OCI-LY7 (cell line): Measurements from ENCODE around the gene ARHGEF17. TPM values are rescaled to one million over a fixed set of nuclear protein-coding genes. Genes with fewer than 3 reads are reported as not detected.

Experiments used
- BruUV-seq: library from RNA; stranded (reverse); fragments of 400-500 nt; replicated peaks from 2 replicates; lab custom pipeline; 2021; lab: Mats Ljungman, UMichigan
- CTCF ChIA-PET: fragments of 300-600 bp; sonication (Branson Sonifier 250); formaldehyde crosslinking; loops from one replicate; lab custom pipeline; 2022; ENCODE audit warnings: antibody characterized with exemption; ENCODE audit not compliant: unreplicated experiment; lab: Charles Lee
- POLR2A ChIA-PET: fragments of 300-600 bp; sonication (Branson Sonifier 250); formaldehyde crosslinking; loops from one replicate; lab custom pipeline; 2022; ENCODE audit warnings: antibody characterized with exemption; lab: Charles Lee
- DNase-seq: peaks from one replicate; pipeline ENCODE4 v3.0.0-alpha.2; 2015; ENCODE audit warnings: low spot score
- H2AFZ ChIP-seq: fragments of 200-600 bp; sonication (generic), shearing (Covaris generic); 2 replicates; pipeline ENCODE4 v1.6.1; 2014; ENCODE audit warnings: mild to moderate bottlenecking, antibody characterized with exemption, low read length, moderate library complexity
- H3K27ac ChIP-seq: fragments of 200-600 bp; sonication (generic); 2 replicates; pipeline ENCODE4 v1.5.1; 2014; ENCODE audit warnings: mixed run types, low read depth, mild to moderate bottlenecking, moderate library complexity, low read length, inconsistent platforms; ENCODE audit not compliant: poor library complexity, severe bottlenecking
- H3K36me3 ChIP-seq: fragments of 200-600 bp; sonication (generic); 2 replicates; pipeline ENCODE4 v1.6.1; 2014; ENCODE audit warnings: mild to moderate bottlenecking, antibody characterized with exemption, low read length, moderate library complexity, mixed read lengths; ENCODE audit not compliant: insufficient read depth
- H3K4me1 ChIP-seq: fragments of 200-600 bp; sonication (generic); 2 replicates; pipeline ENCODE4 v1.5.1; 2014; ENCODE audit warnings: mild to moderate bottlenecking, low read length; ENCODE audit not compliant: insufficient read depth, poor library complexity, severe bottlenecking
- H3K4me2 ChIP-seq: fragments of 200-600 bp; sonication (generic); 2 replicates; pipeline ENCODE4 v1.6.1; 2014; ENCODE audit warnings: mild to moderate bottlenecking, low read length
- H3K4me3 ChIP-seq: fragments of 200-600 bp; sonication (generic); 2 replicates; pipeline ENCODE4 v1.5.1; 2014; ENCODE audit warnings: mild to moderate bottlenecking, low read depth, low read length; ENCODE audit not compliant: poor library complexity, severe bottlenecking
- H3K79me2 ChIP-seq: fragments of 200-600 bp; sonication (generic); 2 replicates; pipeline ENCODE4 v1.6.1; 2016; ENCODE audit warnings: low read depth, mild to moderate bottlenecking, low read length, moderate library complexity, mixed read lengths; ENCODE audit not compliant: insufficient read depth
- H3K9me2 ChIP-seq: fragments of 200-600 bp; sonication (generic); 2 replicates; pipeline ENCODE4 v1.6.1; 2016; ENCODE audit warnings: mild to moderate bottlenecking, low read length, mixed read lengths; ENCODE audit not compliant: insufficient read depth
- H3K9me3 ChIP-seq: fragments of 200-600 bp; sonication (generic); 2 replicates; pipeline ENCODE4 v1.6.1; 2014; ENCODE audit warnings: mild to moderate bottlenecking, mixed run types, low read length, mixed read lengths
- H4K20me1 ChIP-seq: fragments of 200-600 bp; sonication (generic); 2 replicates; pipeline ENCODE4 v1.6.1; 2014; ENCODE audit warnings: mild to moderate bottlenecking, antibody characterized with exemption, low read length, moderate library complexity, mixed read lengths; ENCODE audit not compliant: insufficient read depth
- EZH2phosphoT487 ChIP-seq: fragments of 200-600 bp; sonication (generic); IDR thresholded peaks from 2 replicates; pipeline ENCODE4 v1.6.1; 2018; ENCODE audit warnings: low read depth, borderline replicate concordance, mild to moderate bottlenecking, mixed run types, antibody characterized with exemption, low read length, moderate library complexity, mixed read lengths
- intact Hi-C: fragments of 100-400 bp; cut with micrococcal nuclease; formaldehyde crosslinking; loops from one replicate; pipeline ENCODE4 v1.10.0; 2022; ENCODE audit not compliant: unreplicated experiment
- total RNA-seq, 2 experiments: library from RNA; depleted of rRNA in 1 of 2; stranded (reverse); fragments of >200 nt in 1 of 2; shearing (Covaris generic) in 1 of 2; gene quantifications; 2 replicates each; pipeline ENCODE4 v1.2.3, GENCODE V29; 2014 to 2022
- TF ChIP-seq, protein P1 (sequence below): fragments of 200-600 bp; sonication (generic); conservative IDR thresholded peaks from 2 replicates; pipeline ENCODE4 v1.5.1; 2014; ENCODE audit warnings: mild to moderate bottlenecking, antibody characterized with exemption, low read length, moderate library complexity, mixed read lengths

The ARHGEF17 gene
- total RNA-seq, 2 experiments from 2014 or later = 0.19 to 1.4 TPM

DNA sequence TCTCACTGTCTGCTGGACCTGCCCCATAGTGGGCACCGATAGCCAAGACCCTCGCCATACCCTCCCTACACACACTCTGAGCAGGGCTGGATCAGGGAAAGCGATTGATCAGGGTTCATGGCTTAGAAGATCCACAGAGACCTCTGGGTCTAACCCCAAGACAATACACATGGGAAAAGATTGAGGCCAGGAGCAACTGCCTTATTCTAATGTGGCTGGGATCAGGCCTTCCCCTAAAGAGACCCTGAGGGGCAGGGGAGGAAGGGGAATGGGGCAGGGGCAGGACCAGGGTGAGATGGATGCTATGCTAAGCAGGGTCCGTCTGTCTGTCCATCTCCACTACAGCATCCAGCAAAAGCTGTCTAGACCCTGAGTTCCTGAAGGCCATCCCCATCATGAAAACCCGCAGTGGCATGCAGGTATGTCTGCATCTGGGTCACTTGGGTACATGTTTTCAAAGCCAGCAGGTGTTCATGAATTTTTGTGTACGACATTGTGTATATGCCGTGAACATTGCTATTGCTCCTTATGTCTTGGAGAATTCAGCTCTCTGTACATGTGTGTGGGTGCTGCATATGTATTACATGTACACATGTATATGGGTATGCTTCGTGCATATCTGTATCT lies 52.8 kb downstream of the ARHGEF17 start:
- BruUV-seq = no TSS peak
- Histone ChIP-seq H2AFZ (no peak overlapping the region), H3K4me3 (no peak overlapping the region), H3K4me2 (no peak overlapping the region), H3K27ac (no peak overlapping the region), H3K9me2 (no peaks in the 10 kb centered on the region), H3K4me1 (peaks cover 20% of the 10 kb centered on the region), H3K36me3 (no peaks in the 10 kb centered on the region), H4K20me1 (no peaks in the 10 kb centered on the region), H3K9me3 (no peaks in the 10 kb centered on the region), H3K79me2 (no peaks in the 10 kb centered on the region)
- no peak for TF ChIP-seq EZH2phosphoT487
- TF ChIP-seq, protein P1, sequence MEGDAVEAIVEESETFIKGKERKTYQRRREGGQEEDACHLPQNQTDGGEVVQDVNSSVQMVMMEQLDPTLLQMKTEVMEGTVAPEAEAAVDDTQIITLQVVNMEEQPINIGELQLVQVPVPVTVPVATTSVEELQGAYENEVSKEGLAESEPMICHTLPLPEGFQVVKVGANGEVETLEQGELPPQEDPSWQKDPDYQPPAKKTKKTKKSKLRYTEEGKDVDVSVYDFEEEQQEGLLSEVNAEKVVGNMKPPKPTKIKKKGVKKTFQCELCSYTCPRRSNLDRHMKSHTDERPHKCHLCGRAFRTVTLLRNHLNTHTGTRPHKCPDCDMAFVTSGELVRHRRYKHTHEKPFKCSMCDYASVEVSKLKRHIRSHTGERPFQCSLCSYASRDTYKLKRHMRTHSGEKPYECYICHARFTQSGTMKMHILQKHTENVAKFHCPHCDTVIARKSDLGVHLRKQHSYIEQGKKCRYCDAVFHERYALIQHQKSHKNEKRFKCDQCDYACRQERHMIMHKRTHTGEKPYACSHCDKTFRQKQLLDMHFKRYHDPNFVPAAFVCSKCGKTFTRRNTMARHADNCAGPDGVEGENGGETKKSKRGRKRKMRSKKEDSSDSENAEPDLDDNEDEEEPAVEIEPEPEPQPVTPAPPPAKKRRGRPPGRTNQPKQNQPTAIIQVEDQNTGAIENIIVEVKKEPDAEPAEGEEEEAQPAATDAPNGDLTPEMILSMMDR = peak; percentile 52; the same call in 1 of the 2 replicates
- ChIA-PET POLR2A (interaction anchor here (0.6 kb wide), 1 partner anchor 353 kb away, joined by 3 read pairs; no protein-coding TSS in a partner anchor), CTCF (interaction anchor here (0.8 to 1.6 kb wide), 4 partner anchors 9 to 54 kb away, joined by 3 to 11 read pairs (median 6); no protein-coding TSS in a partner anchor)
- intact Hi-C loops = no loop called here
- no peak for DNase-seq

DNA sequence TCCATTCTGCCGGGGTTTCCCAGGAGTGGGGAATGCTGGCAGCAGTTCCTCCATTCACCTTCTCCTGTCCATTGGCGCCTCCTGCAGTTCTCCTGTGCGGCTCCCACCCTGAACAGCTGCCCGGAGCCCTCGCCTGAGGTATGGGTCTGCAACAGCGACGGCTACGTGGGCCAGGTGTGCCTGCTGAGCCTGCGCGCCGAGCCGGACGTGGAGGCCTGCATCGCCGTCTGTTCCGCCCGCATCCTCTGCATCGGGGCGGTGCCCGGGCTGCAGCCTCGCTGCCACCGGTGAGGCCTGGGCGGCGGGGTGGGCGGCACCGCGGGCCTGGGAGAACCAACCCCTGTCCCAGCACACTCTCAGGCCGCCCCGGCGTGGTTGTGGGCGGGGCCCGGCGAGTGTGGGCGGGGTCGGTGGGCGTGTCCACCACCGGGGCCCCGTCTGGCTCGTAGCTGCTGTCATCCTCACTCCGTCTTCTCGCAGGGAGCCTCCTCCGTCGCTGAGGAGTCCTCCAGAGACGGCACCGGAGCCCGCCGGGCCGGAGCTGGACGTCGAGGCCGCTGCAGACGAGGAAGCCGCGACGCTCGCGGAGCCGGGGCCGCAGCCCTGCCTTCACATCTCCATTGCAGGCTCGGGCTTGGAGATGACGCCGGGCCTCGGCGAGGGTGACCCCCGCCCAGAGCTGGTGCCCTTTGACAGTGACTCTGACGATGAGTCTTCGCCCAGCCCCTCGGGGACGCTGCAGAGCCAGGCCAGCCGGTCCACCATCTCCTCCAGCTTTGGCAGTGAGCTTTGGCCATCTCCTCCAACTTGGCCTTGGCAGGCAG lies 54.1 kb downstream of the ARHGEF17 start:
- intact Hi-C loops = no loop called here

More for the DNA sequence above, 54.1 kb downstream of the ARHGEF17 start:
- H3K9me2 ChIP-seq = no peaks in the 10 kb centered on the region
- no peaks in the 10 kb centered on the region for H4K20me1 ChIP-seq
- H3K4me2 ChIP-seq = peak overlapping the region; percentile 13; the same call in 1 of the 2 replicates
- no peak overlapping the region for H3K27ac ChIP-seq
- TF ChIP-seq, protein P1 = no peak
- no peak for TF ChIP-seq EZH2phosphoT487
- no TSS peak for BruUV-seq
- no peak overlapping the region for H2AFZ ChIP-seq
- no peaks in the 10 kb centered on the region for H3K36me3 ChIP-seq
- peaks cover 33% of the 10 kb centered on the region for H3K4me1 ChIP-seq
- CTCF ChIA-PET = no interaction called here
- POLR2A ChIA-PET = no interaction called here
- peak; percentile 27 for DNase-seq
- no peak overlapping the region for H3K4me3 ChIP-seq
- no peaks in the 10 kb centered on the region for H3K9me3 ChIP-seq
- H3K79me2 ChIP-seq = no peaks in the 10 kb centered on the region
